HS-27A (cell line): ENCODE measurements around the gene BFSP1.

Experiments used
- DNase-seq: peaks from one replicate; pipeline ENCODE4 v3.0.0-alpha.2; 2012; ENCODE audit warnings: low read depth, missing footprints

BFSP1 gene

DNA sequence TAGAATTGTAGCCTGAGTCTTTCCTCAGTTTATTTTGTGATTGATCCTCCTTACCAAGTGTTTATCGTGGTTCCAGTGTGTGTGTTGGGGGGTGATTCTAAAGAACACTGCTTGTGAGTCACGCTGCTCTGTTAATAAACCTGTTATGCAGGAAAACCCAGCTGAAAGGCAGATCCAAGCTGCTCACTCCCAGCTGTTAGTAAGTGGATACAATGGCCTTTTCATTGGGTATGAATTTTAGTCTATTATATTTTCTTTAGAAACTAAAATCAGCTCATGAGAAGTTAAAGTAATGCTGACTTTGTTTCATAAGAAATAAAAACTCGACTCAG, 26.5 kb upstream of the BFSP1 start:
- no peak for DNase-seq

DNA sequence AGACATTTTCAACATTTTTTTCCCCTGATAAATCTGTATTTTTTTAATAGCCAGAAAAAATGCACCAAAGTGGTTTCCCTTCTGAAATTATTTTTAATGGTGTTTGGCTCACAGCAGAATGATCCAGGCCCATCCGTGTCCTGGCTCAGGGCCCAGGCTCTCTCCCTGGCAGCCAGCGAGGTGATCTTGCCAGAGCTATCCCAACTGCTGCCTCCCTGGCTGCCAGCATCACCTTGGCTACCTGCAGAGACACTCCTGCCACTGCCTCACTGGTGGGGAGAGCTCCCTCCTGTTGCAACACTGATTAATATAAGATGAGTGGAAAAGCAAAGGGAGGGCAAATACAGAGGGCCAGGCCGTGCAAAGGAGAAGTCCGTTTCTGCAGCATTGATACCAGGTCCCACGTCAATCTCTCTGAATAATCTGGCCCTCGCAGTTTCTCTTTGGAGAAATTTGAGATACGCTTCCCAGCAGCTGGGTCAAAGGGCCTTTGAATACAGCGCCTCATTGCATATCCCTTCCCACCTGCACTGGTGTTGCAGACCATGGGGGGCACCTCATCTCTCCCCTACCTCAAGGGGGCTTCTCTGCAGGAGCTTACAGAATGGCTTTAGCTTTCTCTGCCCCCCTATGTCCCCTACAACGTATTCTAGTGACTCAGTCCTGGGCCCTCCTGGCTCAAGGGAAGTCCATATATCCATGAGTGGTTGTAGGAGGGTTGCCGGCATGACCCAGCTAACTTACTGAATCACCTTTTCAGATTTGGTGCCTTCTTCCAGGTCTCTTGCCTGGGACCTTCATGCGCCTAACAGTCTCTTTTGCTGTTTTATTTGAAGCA, 25.9 kb upstream of the BFSP1 start:
- no peak for DNase-seq

DNA sequence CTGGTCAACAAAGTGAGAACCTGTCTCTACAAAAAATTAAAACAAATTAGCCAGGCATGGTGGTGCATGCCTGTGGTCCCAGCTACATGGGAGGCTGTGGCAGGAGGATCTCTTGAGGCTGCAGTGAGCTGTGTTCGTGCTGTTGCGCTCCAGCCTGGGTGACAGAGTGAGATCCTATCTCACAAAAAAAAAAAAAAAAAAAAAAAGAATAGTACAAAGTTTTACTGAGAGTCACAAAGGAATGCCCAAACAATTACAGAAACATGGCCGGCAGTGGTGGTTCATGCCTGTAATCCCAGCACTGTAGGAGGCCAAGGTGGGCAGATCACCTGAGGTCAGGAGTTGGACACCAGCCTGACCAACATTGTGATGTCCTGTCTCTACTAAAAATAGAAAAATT, 23.9 kb upstream of the BFSP1 start:
- no peak for DNase-seq

DNA sequence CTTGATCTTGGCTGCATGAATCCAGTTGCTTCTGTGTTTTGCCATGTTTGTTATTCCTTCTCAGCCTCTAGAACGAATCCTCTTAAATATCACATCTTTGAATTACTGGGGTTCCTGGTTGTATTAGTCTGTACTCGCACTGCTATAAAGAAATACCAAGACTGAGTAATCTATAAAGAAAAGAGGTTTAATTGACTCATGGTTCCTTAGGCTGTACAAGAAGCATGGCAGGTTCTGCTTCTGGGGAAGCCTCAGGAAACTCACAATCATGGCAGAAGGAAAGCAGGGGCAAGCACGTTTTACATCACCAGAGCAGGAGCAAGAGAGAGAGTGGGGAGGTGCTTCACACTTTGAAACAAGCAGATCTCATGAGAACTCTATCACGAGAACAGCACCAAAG, 18.0 kb upstream of the BFSP1 start:
- no peak for DNase-seq

DNA sequence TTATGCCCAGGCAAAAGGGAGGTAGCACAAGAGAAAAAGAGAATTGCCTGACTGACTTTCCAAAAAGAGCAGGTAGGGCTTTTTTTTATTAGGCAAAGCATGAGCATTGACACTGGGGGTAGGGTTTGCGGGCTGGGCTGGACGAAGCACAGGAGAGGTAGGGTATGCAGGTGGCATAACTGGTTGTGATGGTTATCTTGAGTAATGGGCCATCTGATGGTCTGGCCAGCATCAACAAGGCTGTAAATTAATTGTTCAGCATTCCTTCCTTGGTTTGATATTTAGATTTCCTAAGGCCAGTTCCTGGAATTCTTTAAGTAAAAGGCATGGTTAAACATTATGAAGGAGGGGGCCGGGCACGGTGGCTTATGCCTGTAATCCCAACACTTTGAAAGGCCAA, 13.9 kb upstream of the BFSP1 start:
- DNase-seq, result no peak

DNA sequence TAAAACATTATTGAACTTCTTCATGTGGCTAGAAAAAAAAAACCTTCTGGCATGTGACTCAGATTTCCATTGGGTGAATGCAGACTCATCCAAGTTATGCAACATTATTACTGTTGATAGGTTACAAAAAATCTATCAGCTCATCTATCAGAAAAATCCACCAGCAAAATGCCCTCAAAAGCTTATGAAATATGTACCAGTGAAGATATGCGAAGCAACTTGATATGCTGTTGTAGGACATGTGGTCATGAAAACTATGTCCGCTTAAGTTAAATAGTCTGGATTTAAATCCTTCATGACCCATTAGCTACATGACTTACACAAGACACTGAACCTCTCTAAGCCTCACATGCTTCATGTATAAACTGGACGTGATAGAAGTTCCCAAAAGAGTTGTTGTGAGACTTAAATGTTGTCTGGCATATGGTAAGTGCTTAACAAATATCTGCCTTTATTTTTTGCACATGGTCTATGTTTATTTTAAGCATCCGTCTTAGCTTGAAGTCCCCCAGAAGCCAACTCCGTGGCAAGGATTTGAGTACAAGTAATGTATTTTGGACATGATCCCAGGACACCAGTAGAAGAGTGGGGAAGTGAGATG, 12.5 kb upstream of the BFSP1 start:
- no peak for DNase-seq

DNA sequence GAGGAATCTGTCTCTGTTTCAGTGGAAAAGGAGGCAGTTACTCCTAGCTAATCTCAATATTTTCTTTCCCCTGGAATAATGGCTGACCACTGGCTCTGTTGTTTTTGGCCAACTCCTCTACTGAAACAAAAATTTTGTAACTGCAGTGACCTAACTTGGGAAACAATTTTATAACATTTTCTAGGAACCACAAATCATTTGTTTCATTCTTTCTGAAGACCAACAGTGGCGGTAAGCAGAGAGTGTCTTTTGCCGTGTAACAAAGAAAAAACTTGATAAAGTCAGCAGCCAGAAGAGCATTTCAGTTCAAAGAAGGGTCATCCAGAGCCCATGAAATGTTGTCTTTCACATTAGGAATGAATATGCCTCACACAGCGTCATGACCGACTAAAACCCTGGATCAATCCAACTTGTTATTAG, 11.8 kb upstream of the BFSP1 start:
- no peak for DNase-seq

DNA sequence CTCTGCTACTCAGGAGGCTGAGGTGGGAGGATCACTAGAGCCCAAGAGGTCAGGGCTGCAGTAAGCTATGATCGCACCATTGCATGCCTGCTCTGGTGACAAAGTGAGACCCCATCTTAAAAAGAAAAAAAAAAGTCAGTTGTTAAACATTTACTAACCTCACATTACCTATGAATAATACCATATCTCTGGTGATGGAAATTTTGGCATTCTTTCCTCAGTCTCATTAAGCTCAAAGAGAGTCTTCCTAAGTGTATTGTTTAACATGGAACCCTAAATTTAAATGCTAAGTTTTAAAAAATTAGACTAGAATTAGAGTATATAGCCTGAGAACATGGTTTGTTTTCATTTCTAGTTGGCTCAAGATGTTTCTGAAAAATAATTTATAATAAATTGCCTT, 11.3 kb upstream of the BFSP1 start:
- no peak for DNase-seq

DNA sequence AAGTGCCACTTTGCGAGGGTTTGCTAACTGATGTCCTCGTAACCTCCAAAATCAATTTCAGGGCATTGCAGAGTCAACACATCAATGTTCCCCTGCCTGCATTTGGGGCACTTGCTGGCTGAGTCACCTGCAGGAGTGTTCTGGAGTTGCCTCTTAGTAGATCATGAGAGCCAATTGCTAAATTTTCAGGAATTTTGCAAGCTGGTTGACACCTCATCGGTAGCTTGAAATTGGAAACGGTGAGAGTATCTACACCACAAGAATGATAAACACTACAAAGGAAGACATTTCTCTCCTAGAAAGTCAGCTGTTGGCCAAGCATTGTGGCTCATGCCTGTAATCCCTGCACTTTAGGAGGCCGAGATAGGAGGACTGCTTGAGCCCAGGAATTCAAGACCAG, 10.8 kb upstream of the BFSP1 start:
- no peak for DNase-seq

DNA sequence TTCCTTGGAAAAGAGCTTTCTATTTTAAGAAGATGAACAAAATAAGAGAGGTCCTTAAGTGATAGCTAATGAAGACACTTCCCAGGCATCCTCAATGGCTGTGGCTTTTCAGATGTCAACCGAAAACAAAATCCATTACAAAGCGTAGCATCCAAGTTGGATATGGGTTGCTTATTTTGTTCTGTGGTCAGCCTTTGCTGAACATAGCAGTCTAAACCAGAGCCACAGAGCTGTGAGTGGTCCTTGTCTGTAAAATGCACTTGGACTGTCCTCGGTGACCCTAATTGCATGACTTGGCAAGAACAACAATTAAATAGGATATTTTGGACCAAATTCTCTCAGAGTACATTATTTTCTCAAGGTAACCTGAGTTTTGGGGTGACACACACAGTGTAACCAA, 10.4 kb upstream of the BFSP1 start:
- no peak for DNase-seq

DNA sequence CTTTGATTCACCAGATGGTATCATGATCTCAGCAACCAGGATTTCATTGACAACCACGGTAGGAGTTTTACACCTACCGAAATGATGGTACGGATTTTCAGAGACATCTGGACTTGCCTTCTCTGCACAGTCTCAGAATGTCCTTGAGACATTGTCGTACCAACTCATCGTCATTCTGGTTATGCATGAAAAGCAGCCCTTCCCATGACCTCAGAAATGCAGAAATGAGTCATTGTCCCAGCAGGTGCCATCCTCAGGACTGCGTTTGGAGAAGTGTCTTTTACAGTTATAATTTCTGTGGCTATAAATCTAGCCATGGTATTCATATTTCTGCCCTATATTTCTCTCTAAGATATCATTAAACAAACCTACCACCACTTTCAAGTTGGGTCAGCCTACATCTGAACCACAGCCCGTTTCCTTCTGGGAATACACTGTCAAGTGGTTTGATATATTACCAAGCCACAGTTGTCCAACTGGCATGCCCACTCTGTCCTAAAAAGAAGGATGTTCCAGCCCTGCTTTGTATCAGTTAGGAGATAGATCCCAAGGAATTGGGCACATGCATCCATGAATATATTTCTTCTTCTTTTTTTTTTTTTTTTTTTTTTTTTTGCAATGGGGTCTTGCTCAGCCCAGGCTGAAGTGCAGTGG, 7.5 kb upstream of the BFSP1 start:
- DNase-seq, result no peak

DNA sequence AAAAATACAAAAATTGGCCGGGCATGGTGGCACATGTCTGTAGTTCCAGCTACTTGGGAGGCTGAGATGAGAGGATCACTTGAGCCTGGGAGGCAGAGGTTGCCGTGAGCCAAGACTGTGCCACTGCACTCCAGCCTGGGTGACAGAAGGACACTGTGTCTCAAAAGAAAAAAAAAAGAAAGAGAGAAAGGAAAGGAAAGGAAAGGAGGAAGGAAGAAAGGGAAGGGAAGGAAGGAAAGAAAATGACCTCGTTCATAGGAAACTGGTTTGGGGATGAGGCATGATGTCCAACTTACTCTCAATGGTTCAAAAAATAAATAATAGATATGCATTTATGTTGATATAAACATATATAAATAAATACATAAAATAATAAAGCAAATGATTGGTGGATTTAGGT, 6.8 kb upstream of the BFSP1 start:
- no peak for DNase-seq

DNA sequence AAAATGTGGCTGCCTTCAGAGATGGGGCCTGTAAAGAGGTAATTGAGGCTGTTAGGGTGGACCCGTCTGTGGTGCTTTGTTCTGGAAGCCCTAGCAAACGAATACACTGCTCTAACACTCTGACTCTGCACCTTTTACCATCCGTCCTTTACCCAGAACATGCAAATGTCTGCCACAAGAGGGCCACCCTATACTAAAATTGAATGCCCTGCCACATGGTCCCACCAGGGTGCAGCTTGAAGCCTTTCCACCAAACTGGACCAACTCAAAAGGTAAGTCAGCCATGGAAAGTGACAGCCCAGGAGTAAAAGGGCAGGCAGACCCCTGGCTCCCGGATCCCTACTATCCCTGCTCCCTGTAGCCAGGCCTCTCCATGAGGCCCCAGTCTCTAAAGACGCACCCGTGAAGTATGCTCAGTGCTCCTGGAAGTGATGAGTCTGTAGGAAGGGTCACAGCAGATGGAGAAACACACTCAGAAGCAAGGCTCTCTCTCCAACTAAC, 5.8 kb upstream of the BFSP1 start:
- DNase-seq, result no peak

DNA sequence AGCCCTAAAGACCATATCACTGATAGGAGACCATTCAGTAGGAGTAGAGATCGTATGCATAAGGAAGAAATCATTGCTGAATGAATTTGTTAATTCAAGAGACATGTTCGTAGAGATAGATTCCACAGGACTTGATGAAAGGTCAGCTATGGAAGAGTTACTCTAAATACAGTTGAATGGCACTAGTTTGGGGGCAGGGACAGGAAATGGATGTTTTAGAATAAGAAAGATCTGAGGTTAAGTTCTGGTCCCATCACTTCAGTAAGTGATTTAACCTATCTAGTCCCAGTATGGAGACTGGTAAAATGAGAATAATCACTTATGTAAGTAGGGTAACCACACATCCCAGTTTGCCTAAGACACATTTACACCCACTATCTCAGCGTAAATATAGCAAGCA, 2.9 kb upstream of the BFSP1 start:
- no peak for DNase-seq

DNA sequence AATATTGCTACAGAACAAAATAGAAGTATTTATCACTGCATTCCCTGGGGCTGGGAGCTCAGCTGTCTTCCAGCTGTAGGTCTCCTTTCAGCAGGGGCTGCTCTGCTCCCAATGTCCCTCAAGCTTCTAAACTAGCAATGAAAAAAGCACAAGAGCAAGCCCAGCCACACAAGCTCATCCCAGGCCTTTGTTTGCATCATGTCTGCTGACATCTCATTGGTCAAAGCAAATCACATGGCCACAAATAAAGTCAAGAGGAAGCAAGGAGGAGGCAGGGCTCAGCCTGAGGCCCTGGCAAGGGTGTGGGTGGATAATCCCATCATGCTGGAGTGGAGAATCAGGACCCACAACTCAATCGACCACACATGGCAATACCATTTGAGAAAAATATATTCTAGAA, 2.2 kb upstream of the BFSP1 start:
- no peak for DNase-seq

DNA sequence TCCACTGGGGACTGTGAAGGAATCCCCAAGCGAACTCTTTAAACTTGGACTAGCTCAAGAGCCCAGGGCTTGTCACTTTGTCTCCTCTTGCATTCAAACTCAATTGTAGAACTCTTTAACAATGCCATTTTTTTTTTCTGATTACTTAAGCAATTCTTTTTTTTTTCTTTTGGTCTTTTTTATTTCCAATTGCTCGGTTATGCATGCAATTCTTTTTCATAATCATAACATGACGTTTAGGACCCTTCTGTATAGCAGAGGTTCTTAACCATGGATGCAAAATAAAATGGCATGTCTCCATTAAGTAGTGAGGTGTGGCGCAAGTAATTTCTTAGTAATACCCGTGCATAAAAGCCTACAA, 466 bp upstream of the BFSP1 start:
- no peak for DNase-seq

DNA sequence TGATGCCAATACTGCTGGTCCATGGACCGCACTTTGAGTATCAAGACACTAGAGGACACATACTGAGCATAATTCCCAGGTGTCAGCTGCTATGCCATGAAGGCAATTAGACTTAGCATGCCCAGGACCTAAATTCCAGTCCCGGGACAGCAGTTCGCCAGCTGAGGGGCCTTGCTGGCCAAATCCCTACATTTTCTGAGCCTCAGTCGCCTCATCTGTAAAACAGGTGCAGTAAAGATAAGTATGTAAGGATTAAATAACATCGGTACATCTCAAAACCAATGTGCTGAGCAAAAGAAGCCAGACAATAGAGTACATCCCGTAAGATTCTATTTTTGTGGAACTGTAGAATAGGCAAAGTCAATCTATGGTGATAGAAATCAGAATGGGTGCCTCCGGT, 1.0 kb downstream of the BFSP1 start:
- DNase-seq, result no peak

DNA sequence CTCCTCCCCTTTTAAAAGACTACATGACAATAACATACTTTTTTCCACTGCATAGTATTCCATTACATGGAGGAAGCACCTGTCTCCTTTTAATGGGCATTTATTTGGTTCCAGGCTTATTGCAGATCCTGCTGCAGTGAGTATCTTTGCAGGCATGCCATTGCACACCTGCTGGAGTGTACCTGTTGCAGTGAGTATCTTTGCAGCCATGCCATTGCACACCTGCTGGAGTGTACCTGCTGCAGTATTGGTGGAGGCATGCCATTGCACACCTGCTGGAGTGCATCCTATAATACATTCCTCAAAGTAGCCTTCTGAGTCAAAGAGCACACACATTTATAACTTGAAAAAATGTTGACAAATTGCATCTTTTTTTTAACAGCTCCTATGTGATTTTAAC, 1.6 kb downstream of the BFSP1 start:
- no peak for DNase-seq

DNA sequence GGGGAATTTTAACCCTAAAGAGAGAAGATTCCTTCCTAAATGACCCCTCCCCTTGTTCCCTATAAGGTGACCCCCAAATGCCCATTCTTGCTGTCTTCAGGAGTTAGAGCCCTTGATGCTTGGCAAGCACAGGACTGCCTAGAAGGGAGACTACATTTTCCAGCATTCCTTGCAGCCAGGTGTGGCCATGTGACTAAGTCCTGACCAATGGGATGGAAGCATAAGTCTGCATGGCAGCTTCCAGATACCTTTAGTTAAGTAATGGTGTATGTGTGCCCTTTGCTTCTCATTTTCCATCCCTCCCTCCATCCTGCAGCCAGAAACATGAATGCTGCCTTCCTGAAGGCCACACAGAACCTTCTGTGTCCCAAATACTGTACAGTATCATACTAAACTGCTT, 5.5 kb downstream of the BFSP1 start:
- DNase-seq, result no peak

DNA sequence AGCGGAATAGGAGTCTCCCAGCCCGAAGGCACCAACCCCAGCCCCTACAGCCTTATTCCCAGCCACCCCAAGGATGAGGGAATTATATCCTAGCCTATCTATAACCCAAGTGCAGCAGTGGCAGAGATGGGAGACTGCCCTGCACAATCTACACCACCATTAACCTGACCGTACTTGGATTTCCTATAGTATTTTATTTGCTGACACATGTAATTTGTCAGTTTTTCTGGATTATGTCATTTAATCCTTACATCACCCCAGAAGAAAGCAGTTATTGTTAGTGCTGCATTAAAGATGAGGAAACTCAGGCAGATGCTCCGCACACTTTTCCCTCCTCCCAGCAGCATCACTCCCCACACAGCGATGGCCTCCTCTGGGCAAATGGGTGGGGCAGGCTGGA, 6.0 kb downstream of the BFSP1 start:
- no peak for DNase-seq

DNA sequence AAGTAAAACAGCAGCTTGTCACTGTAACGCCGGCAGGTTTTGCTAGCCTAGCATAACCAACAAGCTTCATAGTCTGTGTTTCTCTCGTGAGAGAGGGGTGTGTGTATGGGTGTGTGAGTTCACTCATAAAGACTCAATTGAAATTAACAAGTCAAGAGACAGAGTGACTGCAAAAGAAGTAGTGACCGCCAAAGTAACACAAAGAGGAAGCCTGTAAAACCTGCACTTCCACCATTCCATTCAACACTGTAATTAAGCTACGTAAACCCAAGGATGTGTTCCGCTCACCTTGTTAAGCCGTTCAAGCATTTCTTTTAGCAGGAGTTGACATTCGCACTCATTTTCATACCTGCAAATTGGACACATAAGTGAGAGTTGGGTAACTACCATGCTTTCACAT, 6.6 kb downstream of the BFSP1 start:
- DNase-seq, result no peak

DNA sequence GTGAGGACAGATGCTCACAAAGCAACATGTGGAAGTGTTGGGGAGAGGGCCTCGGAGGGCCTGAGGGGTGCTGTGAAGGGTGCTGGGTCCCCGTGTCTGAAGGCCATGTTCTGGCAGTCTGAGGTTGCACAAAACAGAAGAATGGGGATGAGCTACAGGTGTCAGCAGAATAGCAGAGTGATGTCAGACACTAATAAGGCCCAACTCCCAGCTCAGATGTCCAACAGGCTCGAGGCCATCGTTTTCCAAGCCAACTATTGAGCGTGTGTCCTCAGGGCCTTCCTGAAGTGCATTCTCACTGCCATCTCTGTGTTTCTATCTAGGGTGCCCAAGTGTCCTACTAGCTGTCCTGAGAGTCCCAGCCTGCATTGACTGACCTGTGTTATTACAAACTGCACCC, 7.9 kb downstream of the BFSP1 start:
- no peak for DNase-seq

DNA sequence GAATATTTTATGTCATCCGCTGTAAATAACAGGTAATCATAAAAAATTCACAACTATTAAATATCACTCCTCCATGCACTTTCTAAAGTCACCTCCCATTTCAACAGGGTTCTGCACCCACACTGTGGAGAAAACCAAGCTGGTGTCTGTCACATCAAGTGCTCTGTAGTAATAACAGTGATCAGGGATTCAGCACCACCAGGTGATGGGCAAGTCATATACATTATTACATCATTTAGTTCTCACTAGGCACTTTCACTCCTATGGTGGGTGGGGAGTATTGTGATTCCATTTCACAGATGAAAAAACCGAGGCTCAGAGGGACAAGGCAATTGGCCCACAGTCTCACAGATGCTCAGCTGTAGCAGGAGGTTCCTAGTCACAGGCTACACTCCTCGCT, 8.7 kb downstream of the BFSP1 start:
- DNase-seq, result no peak

DNA sequence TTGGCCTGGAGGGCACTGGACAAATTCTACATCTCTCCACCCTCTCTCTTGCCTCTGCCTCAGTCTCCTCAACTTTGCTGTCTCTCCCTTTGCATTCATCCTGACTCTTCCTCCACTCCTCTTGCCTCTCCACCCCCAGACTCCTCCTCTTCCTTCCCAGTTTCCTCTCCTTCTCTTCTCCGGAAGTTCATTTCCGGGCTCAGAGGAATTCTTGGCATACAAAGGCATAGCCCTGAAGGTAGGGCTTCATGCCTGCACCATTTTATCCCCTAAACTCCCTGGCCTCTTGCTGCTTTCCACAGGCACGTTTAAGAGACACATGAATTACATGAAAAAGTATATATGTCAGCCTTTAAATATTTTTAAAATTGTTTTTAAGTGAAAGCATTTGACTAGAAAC, 10.6 kb downstream of the BFSP1 start:
- DNase-seq, result no peak
